Astrocyte (in vitro differentiated cells and primary cell): ENCODE data around the gene BCL7A. TPM values are rescaled to one million over a fixed set of nuclear protein-coding genes. Genes with fewer than 3 reads are reported as not detected.

Experiments used
- DNase-seq: peaks from one replicate; pipeline ENCODE4 v3.0.0-alpha.2; 2010; ENCODE audit warnings: low read depth
- FAIRE-seq: peaks from 2 replicates; lab custom pipeline; 2011; peaks lifted over from hg19 to GRCh38; lab: Jason Lieb, UNC
- H2AFZ ChIP-seq: 2 replicates; pipeline ENCODE4 v1.6.0; 2012; ENCODE audit warnings: low read depth, low read length, inconsistent platforms
- H3K27ac ChIP-seq: 2 replicates; pipeline ENCODE4 v1.5.1; 2011; ENCODE audit warnings: low read depth, low read length, inconsistent platforms
- H3K27me3 ChIP-seq: 2 replicates; pipeline ENCODE4 v1.6.0; 2011; ENCODE audit warnings: low read length, inconsistent platforms; ENCODE audit not compliant: insufficient read depth
- H3K36me3 ChIP-seq: 2 replicates; pipeline ENCODE4 v1.5.1; 2011; ENCODE audit warnings: low read length, inconsistent platforms; ENCODE audit not compliant: insufficient read depth
- H3K4me1 ChIP-seq: 2 replicates; pipeline ENCODE4 v1.5.1; 2011; ENCODE audit warnings: low read length, inconsistent platforms; ENCODE audit not compliant: insufficient read depth
- H3K4me2 ChIP-seq: 2 replicates; pipeline ENCODE4 v1.6.0; 2012; ENCODE audit warnings: low read length, inconsistent platforms
- H3K4me3 ChIP-seq: 2 replicates; pipeline ENCODE4 v1.5.1; 2011; ENCODE audit warnings: low read depth, mild to moderate bottlenecking, low read length, inconsistent platforms; ENCODE audit not compliant: insufficient read depth
- H3K79me2 ChIP-seq: 2 replicates; pipeline ENCODE4 v1.6.0; 2012; ENCODE audit warnings: mild to moderate bottlenecking, low read length, inconsistent platforms; ENCODE audit not compliant: insufficient read depth
- H3K9ac ChIP-seq: 2 replicates; pipeline ENCODE4 v1.6.0; 2012; ENCODE audit warnings: mild to moderate bottlenecking, low read length, inconsistent platforms
- H3K9me3 ChIP-seq: 2 replicates; pipeline ENCODE4 v1.5.1; 2012; ENCODE audit warnings: low read depth, mild to moderate bottlenecking, low read length, inconsistent platforms; ENCODE audit not compliant: insufficient read depth
- H4K20me1 ChIP-seq: 2 replicates; pipeline ENCODE4 v1.6.0; 2012; ENCODE audit warnings: low read length, inconsistent platforms; ENCODE audit not compliant: insufficient read depth
- H3K27ac Mint-ChIP-seq: one replicate; pipeline ENCODE4 v1.8.0; 2021; ENCODE audit warnings: mild to moderate bottlenecking, mixed read lengths; ENCODE audit not compliant: unreplicated experiment
- H3K27me3 Mint-ChIP-seq: one replicate; pipeline ENCODE4 v1.8.0; 2021; ENCODE audit warnings: low read depth, mixed read lengths; ENCODE audit not compliant: unreplicated experiment
- H3K36me3 Mint-ChIP-seq: one replicate; pipeline ENCODE4 v1.8.0; 2021; ENCODE audit warnings: low read depth, mixed read lengths; ENCODE audit not compliant: unreplicated experiment
- H3K4me1 Mint-ChIP-seq: one replicate; pipeline ENCODE4 v1.8.0; 2021; ENCODE audit warnings: low read depth, mixed read lengths; ENCODE audit not compliant: unreplicated experiment
- H3K4me3 Mint-ChIP-seq: one replicate; pipeline ENCODE4 v1.8.0; 2021; ENCODE audit warnings: mild to moderate bottlenecking, moderate library complexity, mixed read lengths; ENCODE audit not compliant: unreplicated experiment
- H3K9me3 Mint-ChIP-seq: one replicate; pipeline ENCODE4 v1.8.0; 2021; ENCODE audit warnings: mild to moderate bottlenecking, mixed read lengths; ENCODE audit not compliant: unreplicated experiment
- CTCF ChIP-seq: IDR thresholded peaks from 2 replicates; pipeline ENCODE4 v1.5.1; 2011; ENCODE audit warnings: low read depth, mild to moderate bottlenecking, inconsistent platforms, low read length, moderate library complexity; ENCODE audit not compliant: insufficient read depth
- EZH2 ChIP-seq: IDR thresholded peaks from 2 replicates; pipeline ENCODE4 v1.6.1; 2012; ENCODE audit warnings: mild to moderate bottlenecking, low read length, inconsistent platforms; ENCODE audit not compliant: insufficient read depth
- total RNA-seq: library from RNA; stranded (reverse); gene quantifications from 2 replicates; pipeline ENCODE4 v1.2.1, GENCODE V29; 2021

BCL7A gene
- total RNA-seq, 1 donor from 2014 or later, result 9.6 TPM

DNA sequence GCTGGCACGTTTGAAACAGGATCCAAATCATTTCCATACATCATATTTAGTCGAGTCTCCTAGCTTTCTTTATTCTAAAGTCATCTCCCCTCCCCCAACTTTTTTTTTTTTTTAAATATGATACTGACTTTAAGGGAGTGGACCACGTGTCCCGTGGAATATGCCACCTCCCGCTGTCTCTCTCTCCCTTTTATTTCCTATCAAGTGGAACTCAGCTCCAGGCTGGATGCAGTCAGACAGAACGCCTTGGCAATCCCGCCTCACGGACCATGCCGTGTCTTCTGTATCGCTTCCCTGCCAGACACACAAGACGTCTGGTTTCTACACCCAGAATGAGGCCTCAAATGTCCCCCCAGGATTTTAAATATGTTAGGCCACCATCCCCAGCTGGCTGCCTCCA, 21.2 kb downstream of the BCL7A start:
- no peak overlapping the region for H3K27ac ChIP-seq
- Mint-ChIP-seq H3K4me1 (peaks cover 3% of the 10 kb centered on the region), H3K27me3 (no peaks in the 10 kb centered on the region), H3K36me3 (peaks cover 2% of the 10 kb centered on the region), H3K27ac (no peak overlapping the region), H3K9me3 (no peaks in the 10 kb centered on the region), H3K4me3 (no peak overlapping the region)
- DNase-seq (no peak), FAIRE-seq (no peak)
- H3K36me3 ChIP-seq, result no peaks in the 10 kb centered on the region
- no peaks in the 10 kb centered on the region for H3K9me3 ChIP-seq
- H3K4me1 ChIP-seq, result no peaks in the 10 kb centered on the region
- no peak overlapping the region for H3K9ac ChIP-seq
- no peaks in the 10 kb centered on the region for H3K79me2 ChIP-seq
- H3K4me2 ChIP-seq, result no peak overlapping the region
- no peaks in the 10 kb centered on the region for H3K27me3 ChIP-seq
- no peak overlapping the region for H2AFZ ChIP-seq
- H3K4me3 ChIP-seq, result no peak overlapping the region
- H4K20me1 ChIP-seq, result no peaks in the 10 kb centered on the region
- TF ChIP-seq EZH2, result no peak
- TF ChIP-seq CTCF, result no peak

- TF ChIP-seq EZH2, result no peak
- TF ChIP-seq CTCF, result no peak
- Histone ChIP-seq H3K4me2 (no peak overlapping the region), H3K79me2 (no peaks in the 10 kb centered on the region), H3K4me3 (no peak overlapping the region), H3K4me1 (peaks cover 2% of the 10 kb centered on the region), H4K20me1 (no peaks in the 10 kb centered on the region), H3K36me3 (no peaks in the 10 kb centered on the region), H3K27ac (no peak overlapping the region), H3K9me3 (no peaks in the 10 kb centered on the region), H3K27me3 (no peaks in the 10 kb centered on the region), H3K9ac (no peak overlapping the region), H2AFZ (no peak overlapping the region)
- peaks cover 6% of the 10 kb centered on the region for H3K4me1 Mint-ChIP-seq
- H3K4me3 Mint-ChIP-seq, result no peak overlapping the region
- FAIRE-seq, result no peak
- no peaks in the 10 kb centered on the region for H3K9me3 Mint-ChIP-seq
- no peak overlapping the region for H3K27ac Mint-ChIP-seq
- H3K27me3 Mint-ChIP-seq, result no peaks in the 10 kb centered on the region
- DNase-seq, result no peak
- H3K36me3 Mint-ChIP-seq, result peaks cover 4% of the 10 kb centered on the region
These were observed 21.8 kb downstream of the BCL7A start for GRCh38 chr12:122043476-122043875.

- Histone ChIP-seq H3K79me2 (no peaks in the 10 kb centered on the region), H3K4me1 (peaks cover 2% of the 10 kb centered on the region), H3K36me3 (no peaks in the 10 kb centered on the region), H3K27me3 (no peaks in the 10 kb centered on the region), H3K9me3 (no peaks in the 10 kb centered on the region), H3K4me2 (no peak overlapping the region), H3K9ac (no peak overlapping the region), H3K4me3 (no peak overlapping the region), H4K20me1 (no peaks in the 10 kb centered on the region), H2AFZ (no peak overlapping the region), H3K27ac (no peak overlapping the region)
- Mint-ChIP-seq H3K36me3 (peaks cover 4% of the 10 kb centered on the region), H3K4me3 (no peak overlapping the region), H3K4me1 (peaks cover 6% of the 10 kb centered on the region), H3K27me3 (no peaks in the 10 kb centered on the region), H3K9me3 (no peaks in the 10 kb centered on the region), H3K27ac (no peak overlapping the region)
- TF ChIP-seq CTCF (no peak), EZH2 (no peak)
- FAIRE-seq, result no peak
- DNase-seq, result no peak
These were observed 23.6 kb downstream of the BCL7A start for GRCh38 chr12:122045262-122045661.
